SK-MEL-5 (cell line): ENCODE data around the gene EHMT2. TPM values are rescaled to one million over a fixed set of nuclear protein-coding genes. Genes with fewer than 3 reads are reported as not detected.
"Not testable (repeated sequence)": the region's sequence is repeated elsewhere in the genome, so short reads cannot be mapped to it uniquely, and the experiment has no call there.

Experiments used
- DNase-seq: peaks from one replicate; pipeline ENCODE4 v3.0.0-alpha.2; 2016; ENCODE audit warnings: low read depth, low spot score
- in situ Hi-C: cut with HindIII; loops from 2 replicates; pipeline ENCODE4 v1.10.0; 2016; ENCODE audit warnings: low sequenced_read_pairs, high pct_unique_total_duplicates, low pct_unique_long_range_greater_than_20kb
- total RNA-seq: library from RNA; depleted of rRNA; stranded (reverse); fragments of >200 nt; shearing (Covaris generic); gene quantifications from 2 replicates; pipeline ENCODE4 v1.2.3, GENCODE V29; 2014

EHMT2 gene
- total RNA-seq, 1 experiment from 2014 or later, result 39.4 TPM

- in situ Hi-C loops, result no loop called here
- DNase-seq, result peak; percentile 100
Measured at GRCh38 chr6:31862344-31863235, 34.9 kb downstream of the EHMT2 start, which contains the start of gene NEU1. Gene NEU1, minus strand, starts transcription at chr6:31862821. Its CDS starts 45 bp downstream, at chr6:31862776.

GRCh38 chr6:31861919-31862343 lies 35.6 kb downstream of the EHMT2 start:
- no peak for DNase-seq
- in situ Hi-C loops, result no loop called here

GRCh38 chr6:31861150-31861549 lies 36.3 kb downstream of the EHMT2 start:
- in situ Hi-C loops, result no loop called here
- DNase-seq, result no peak

- DNase-seq, result no peak
- in situ Hi-C loops, result no loop called here
Measured at GRCh38 chr6:31860349-31860748, 37.1 kb downstream of the EHMT2 start.

- in situ Hi-C loops, result no loop called here
Measured at GRCh38 chr6:31859923-31860322, 37.6 kb downstream of the EHMT2 start.

GRCh38 chr6:31858707-31859106 lies 38.8 kb downstream of the EHMT2 start:
- no peak for DNase-seq
- in situ Hi-C loops, result no loop called here

More at GRCh38 chr6:31859923-31860322, 37.6 kb downstream of the EHMT2 start:
- DNase-seq, result no peak

GRCh38 chr6:31857774-31858173 lies 39.7 kb downstream of the EHMT2 start:
- DNase-seq, in situ Hi-C loops: not testable (repeated sequence)

GRCh38 chr6:31851980-31852718 lies 45.3 kb downstream of the EHMT2 start:
- DNase-seq, in situ Hi-C loops: not testable (repeated sequence)

- in situ Hi-C loops, result no loop called here
Measured at GRCh38 chr6:31851485-31851832, 46.0 kb downstream of the EHMT2 start.

GRCh38 chr6:31850765-31851484 lies 46.6 kb downstream of the EHMT2 start:
- in situ Hi-C loops, result no loop called here
- DNase-seq, result no peak

More at GRCh38 chr6:31851485-31851832, 46.0 kb downstream of the EHMT2 start:
- no peak for DNase-seq

GRCh38 chr6:31847276-31847978 lies 50.1 kb downstream of the EHMT2 start:
- DNase-seq, result no peak
- in situ Hi-C loops, result no loop called here

- in situ Hi-C loops, result no loop called here
- DNase-seq, result no peak
Measured at GRCh38 chr6:31844507-31844906, 53.0 kb downstream of the EHMT2 start.

GRCh38 chr6:31842053-31842452 lies 55.4 kb downstream of the EHMT2 start:
- in situ Hi-C loops, result no loop called here
- DNase-seq, result no peak

- in situ Hi-C loops, DNase-seq: not testable (repeated sequence)
Measured at GRCh38 chr6:31839779-31840126, 57.7 kb downstream of the EHMT2 start.

GRCh38 chr6:31838968-31839367 lies 58.5 kb downstream of the EHMT2 start:
- in situ Hi-C loops, result no loop called here
- no peak for DNase-seq

- DNase-seq, in situ Hi-C loops: not testable (repeated sequence)
Measured at GRCh38 chr6:31838114-31838553, 59.4 kb downstream of the EHMT2 start.

- in situ Hi-C loops, result no loop called here
- DNase-seq, result no peak
Measured at GRCh38 chr6:31837369-31838113, 60.0 kb downstream of the EHMT2 start.
